ENCODE results near the gene SMPDL3A.
"Not testable (repeated sequence)": the region's sequence is repeated elsewhere in the genome, so short reads cannot be mapped to it uniquely, and the experiment has no call there.

Gene SMPDL3A, protein sequence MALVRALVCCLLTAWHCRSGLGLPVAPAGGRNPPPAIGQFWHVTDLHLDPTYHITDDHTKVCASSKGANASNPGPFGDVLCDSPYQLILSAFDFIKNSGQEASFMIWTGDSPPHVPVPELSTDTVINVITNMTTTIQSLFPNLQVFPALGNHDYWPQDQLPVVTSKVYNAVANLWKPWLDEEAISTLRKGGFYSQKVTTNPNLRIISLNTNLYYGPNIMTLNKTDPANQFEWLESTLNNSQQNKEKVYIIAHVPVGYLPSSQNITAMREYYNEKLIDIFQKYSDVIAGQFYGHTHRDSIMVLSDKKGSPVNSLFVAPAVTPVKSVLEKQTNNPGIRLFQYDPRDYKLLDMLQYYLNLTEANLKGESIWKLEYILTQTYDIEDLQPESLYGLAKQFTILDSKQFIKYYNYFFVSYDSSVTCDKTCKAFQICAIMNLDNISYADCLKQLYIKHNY

DNA sequence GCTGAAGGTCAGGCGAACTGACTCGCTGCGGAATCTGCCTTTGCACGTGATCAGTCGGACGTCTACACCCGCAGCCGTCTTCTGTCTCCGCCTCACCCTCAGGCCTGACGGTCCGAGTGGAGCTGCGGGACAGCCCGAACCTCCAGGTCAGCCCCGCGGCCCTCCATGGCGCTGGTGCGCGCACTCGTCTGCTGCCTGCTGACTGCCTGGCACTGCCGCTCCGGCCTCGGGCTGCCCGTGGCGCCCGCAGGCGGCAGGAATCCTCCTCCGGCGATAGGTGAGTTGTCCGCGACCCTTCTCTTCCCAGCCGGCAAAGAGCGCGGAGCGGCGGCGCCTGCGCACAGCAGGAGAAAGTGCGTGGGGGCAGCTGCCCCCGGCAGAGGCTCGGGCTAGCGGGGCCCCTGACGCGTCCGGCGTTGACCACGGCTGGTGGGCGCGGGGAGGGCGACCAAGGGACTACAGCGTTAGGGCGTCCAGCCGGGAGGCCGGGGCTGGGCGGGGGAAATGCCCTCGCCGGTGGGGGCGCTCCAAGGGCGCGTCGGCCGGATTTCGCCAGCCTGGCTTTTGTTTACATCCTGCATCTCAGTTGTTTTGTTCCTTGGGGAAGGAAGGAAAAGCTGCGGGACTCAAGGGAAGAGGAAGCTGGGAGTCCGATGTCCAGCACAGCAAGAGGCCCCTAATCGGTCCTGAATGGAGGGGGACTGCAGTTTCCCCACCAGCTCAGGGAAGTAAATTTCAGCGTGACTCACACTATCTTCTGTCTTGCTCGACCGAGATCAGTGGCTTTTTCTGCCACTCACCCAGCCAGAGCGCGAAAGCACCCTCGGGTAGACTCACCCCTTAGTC lies at the start of gene SMPDL3A:
SMPDL3A (plus strand) TSS at position 77 of the 846 bp plus-strand sequence; CDS start at position 166, 89 bp downstream.
- DNase-seq: peak; percentile 92

DNA sequence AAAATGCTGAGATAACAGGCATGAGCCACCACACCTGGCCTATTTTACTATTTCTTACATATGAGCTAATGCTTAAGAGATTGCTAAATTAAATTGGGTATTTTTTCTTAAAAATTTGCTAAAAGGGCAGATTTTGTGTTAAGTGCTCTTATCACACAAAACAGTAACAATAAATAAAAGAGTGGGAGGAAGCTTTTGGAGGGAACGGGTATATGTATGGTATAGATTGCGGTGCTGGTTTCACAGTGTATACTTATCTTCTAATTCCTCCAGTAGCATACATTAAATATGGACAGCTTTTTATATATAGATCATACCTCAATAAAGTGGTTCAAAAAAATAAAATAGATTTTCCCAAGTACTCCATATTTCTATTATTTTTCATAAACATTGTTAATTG lies 49.0 kb upstream of the SMPDL3A start:
- DNase-seq: no peak

DNA sequence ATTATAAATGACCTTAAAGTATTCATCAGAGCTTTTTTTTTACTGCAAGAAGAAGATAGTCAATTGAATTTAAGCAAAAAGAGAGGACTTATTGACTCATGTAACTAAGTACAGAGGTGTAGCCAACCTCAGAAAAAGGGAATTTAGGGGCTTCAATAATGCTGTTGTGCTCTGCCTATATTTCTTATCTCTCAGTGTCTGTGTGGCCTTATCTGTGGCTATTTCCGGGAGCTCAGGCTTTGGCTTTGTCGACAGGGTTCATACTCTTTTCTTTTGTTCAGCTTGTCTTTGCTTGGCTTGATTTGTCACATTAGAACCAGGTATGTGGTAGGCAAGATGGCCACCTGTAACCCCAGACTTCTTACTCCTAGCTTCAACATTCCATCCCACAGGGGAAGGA lies 48.1 kb upstream of the SMPDL3A start:
- no peak for DNase-seq

DNA sequence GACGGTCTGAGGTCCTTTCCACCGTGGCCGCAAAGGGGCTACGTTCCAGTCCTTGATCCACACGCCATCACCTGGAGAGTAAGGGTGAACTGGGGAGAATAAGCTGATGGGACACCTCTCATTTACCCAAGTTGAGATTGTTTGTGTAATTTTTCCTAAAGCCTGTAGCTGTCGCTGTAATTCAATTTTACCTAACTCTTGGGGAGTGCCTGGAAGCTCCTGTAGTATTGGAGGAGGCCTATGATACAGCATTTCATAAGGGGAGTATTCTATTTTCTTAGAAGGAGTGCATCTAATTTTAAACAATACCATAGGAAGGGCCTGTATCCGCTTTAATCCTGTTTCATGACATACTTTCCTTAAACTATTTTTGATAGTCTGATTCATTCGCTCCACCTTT lies 44.8 kb upstream of the SMPDL3A start:
- peak; percentile 29 for DNase-seq

DNA sequence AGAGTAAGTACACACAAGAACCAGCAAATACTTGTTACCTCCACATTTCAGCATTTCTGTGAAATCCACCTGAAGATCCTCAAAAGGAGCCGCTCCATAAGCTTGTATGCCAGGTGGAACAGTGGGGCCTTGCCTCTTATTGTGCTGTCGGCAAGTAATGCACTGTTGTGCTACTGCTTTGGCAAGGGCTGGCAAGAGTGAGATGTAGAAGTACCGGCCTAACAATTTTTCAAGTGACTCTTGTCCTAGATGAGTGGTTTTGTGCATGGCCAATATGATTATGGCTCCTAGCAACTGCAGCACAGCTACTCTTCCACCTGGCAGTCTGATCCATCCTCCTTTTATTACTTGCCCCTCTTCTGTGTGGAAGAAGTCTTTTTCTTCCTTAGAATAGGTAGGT lies 44.2 kb upstream of the SMPDL3A start:
- DNase-seq: not testable (repeated sequence)

DNA sequence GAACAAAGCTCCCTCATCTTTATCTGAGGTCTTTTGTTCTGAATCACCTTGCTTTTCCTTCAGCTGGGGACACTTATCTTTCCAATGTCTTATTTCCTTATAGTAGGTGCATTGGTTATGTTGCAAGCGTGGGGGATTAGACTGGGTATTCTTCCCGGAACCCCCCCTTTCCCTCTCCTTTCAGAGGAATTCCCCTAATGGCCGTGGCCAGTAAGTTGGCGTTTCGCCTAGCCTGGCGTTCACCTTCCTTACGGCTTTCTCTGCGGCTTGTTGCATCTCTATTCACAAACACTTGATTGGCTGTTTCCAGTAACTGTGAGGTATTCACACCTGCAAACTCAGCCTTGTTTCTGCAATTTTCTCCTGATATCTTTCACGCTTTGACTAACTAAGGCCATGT lies 42.4 kb upstream of the SMPDL3A start:
- DNase-seq: no peak

DNA sequence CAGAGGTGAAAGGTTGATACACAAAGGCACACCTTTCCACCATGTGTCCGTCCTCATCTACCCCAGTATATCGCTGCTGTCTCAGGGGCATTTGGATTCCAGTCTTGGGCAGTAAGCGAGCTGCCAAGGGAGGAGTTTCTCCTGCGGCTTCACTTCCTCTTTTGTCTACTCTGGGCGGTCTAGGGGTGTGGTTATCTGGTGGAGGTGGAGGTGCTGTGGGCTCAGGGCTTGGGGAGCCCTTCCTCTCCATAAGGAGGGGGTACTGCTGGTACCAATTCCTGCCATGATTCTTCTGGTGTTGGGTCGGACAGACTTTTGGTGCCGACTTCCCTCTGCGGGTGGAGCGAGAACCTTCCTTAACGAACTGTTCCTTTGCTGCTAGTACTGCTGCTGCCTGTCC lies 41.5 kb upstream of the SMPDL3A start:
- DNase-seq: no peak

DNA sequence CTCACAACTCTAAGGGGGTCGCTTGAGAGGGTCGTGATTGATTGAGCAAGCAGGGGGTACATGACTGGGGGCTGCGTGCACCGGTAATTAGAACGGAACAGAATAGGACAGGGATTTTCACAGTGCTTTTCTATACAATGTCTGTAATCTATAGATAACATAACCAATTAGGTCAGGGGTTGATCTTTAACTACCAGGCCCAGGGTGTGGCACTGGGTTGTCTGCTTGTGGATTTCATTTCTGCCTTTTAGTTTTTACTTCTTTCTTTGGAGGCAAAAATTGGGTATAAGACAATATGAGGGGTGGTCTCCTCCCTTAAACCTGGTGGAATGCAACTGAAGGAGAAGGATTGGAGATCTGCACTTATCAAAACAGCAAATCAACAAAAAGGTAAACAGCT lies 40.1 kb upstream of the SMPDL3A start:
- not testable (repeated sequence) for DNase-seq

DNA sequence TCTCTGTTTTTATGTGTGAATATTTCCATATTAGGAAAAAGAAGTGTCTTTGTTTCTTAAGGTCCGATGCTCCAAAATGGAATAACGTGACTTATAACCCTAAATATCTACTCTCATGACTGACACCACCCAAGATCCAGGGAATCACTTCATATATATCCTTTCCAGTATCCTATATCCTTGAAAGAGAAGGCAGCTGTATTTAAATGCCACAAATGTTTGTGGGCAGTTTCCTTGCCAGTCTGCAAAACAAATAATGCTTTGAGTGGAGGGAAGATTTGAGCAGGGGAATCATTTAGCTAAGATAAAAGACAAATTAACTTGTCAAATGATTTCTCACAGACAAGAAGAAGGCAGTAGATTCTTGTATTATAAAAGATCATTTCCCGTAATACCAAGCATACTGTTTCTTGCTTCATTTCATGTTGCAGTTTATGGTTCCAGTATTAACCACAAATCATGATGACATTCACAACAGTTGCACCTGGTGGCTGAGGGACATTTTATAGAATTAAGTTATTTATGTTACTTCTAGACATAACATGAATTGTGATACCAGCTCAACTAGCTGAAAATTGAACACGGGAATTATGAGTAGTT lies 39.5 kb upstream of the SMPDL3A start:
- DNase-seq: no peak

DNA sequence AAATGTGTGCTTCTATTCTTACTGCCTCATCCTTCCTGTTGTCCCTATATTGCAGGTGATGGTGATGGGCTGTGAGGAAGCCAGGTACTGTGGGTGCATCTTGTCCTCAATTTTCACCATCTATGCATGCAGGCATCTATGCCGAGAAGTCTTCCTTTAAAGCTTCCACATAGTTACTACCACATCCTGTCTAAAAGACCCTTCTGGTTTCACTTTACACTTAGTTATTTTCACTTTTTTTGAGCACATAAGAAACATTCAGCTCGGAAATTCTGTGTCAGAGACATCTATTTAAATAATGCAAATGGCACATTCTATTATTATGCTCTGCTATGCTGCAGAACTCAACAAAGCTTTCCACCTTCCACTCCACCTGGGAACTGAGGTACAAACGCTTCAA lies 37.7 kb upstream of the SMPDL3A start:
- no peak for DNase-seq

DNA sequence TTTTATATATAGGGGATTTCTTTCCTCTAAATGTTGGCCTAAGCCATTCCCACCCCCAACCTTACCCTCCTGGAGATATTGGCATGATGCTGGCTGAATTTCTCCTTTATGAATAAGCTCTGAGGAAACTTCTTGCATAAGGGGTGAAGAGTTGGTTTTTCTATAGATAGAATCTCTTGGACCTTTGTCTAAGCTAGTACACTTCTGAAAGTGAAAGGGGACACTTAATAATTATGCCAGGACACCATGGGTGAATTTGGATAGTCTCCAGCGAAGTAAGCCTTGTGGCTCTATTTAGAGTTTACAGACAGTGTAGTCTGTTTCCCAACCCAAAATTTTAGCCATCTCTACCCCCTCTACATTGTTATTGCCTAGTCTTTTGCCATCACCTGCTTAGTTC lies 36.6 kb upstream of the SMPDL3A start:
- DNase-seq: no peak

DNA sequence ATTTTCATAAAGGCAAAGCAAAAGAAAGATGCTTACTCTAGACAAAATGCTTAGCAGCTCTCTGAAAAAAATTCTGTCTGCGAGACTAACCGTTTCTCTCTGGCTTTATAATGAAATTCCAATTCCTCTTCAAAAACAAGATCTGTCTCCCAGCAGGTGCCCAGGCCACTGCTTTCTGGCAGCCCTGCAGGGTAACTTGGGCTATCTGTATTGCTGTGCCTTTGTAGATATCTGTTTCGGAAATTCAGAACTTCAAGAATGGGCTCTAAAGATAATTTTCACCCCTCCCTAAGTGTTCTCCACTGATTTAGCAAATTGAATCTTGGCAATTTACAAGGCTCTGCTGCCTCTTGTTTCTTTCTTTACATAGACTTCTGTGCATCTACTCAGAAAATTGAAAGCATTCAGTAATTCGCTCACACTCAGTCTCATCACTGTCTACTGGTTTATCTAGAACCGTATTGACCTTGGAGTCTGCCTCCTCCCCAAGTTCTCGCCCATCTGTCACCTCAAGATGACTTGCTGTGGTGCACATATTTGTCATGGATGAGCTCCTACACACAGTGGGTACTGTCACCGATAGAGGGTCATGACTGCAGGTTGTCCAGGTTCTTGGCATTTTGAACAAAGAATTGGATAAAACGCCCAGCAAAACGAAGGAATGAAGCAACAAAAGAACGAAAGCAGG lies 35.9 kb upstream of the SMPDL3A start:
- no peak for DNase-seq

DNA sequence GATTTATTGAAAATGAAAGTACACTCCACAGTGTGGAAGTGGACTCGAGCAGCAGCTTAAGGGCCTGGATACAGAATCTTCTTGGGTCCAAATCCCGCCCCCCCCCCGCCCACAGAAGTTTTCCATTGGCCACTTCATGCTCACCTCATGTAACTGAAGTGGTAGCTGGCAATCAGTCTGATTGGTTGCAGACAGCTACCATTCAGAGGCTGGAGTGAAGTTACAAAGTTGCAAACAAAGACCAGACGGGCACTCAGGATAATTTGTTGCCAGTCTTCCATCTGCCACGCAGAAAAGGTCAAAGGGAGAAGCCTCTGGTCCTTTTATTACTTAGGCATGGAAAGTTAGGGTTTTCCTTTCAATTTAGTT lies 35.4 kb upstream of the SMPDL3A start:
- no peak for DNase-seq

DNA sequence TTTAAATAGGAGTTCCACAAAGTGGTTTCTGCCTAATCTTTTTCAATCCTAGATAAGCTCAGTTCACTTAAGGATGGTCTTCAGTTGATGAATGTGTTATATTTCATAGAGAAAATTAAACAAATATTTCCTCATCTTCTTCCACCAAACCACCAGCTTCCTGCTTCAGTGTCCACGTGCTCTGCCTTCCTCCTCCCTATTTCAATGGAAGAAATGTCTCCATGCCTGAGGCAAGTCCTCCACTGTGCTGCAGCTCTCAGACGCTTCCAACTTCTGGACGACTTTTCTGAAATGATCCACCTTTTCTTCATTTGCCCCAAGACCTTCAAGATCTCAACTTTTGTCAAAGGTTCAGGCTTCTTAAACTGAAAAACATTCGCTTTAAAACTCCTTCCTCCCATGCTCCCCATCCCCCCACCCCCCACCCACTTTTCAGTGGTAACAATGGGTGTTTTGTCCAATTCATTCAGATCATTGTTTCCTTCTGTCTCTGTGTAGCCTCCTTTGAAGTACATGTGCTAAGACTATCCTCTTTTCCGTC lies 34.8 kb upstream of the SMPDL3A start:
- no peak for DNase-seq

DNA sequence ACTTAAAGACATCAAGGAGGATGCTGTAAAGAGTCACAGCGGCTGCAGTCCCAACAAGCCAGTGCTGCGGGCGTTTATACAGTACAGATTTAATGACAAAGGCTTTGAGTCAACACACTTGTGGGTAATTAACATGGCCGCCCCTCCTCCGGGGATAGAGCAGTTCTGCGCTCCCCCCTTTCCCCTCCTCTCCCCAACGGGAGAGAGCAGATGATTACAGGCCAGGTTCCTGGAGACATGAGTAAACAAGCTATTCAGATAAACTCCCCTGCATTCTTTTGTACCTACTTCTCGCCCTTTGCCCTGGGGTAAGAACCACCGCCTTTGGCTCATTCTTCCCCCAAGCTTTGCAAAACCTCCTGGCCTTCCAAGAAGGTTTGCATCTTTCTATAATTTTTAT lies 33.2 kb upstream of the SMPDL3A start:
- no peak for DNase-seq

DNA sequence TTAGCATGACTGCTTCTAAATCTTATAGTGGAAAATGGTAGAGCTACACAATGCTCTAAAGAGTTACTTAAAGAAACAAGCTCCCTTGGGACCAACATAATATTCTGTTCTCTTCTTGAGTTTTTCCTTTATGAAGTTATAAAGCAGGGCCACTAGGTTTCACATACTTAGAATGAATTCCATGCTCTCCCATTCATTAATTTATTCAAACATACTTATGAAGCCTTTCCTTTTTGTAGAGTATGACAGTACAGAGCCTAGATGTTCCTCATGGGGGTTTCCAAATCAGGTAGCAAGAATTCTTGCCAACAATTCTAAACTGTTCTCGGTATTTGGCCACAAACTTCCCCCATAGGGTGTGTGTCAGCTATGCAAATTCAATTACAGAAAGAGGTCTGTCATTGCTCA lies 30.1 kb upstream of the SMPDL3A start:
- DNase-seq: no peak

DNA sequence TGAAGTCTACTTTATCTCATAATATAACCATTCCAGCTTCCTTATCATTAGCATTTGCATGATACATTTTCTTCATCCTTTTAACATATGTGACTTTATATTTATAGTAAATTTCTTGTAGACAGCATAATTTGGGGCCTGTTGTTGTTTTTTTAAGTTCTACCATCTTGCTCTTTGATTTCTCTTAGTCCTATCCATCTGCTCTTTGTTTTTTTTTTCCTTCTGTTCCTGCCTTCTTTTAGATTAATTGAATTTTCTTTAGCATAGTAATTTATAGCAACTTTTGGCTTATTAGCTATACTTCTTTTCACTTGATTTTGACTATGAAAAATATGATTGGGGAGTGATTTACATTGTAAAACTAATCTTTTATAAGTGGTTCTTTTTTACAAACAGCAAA lies 28.7 kb upstream of the SMPDL3A start:
- DNase-seq: no peak

DNA sequence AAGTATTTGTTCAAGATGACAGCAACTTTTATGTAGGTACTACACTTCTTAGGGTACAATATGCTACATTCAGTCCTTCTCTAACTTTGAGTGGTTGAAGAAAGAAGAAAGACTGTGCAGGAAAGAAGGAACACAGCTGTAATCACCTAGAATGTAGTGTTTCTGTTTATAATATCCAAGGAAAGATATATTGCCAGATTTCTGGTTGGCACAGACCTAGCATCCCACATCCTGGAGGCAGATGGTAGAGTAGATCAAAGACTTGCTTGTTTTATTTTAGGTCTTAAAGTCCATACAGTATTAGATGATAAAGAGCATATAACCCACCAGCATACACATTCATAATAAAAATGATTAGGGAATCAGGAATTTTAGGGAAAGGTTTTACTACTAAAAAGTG lies 22.8 kb upstream of the SMPDL3A start:
- DNase-seq: no peak

DNA sequence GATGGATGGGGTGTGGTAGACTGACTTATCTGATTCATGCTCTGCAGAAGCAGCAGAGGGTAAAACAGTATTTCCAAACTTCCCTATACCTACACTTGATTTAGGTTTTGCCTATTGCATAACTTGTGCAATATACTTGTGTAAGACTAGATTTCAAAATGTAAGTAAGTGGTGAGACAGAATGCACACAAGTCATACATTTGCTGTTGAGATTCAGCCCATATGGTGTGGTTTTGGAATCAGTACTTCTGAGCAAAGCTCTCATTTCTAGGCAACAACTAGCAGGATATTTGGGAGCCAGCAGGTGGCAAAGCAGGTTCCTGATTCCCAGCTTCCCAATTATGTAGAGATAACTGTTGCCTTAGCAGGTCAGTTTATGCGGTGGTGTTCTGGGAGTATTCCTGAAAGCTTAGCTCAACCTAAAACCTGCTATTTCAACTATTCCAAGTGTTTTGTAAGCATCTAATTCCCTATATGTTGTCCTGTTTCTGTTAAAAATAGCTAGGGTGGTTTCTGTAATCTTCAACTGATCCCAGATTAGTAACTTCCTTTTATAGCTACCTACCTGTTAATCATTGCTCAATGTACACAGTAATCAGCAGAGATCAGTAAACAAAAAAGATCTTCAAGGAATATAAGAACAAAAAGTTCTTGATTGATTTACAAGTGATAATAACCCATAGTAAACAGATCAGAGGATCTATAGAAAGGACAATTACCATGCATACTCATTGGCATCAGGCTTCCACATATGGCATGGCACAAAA lies 18.0 kb upstream of the SMPDL3A start:
- DNase-seq: peak; percentile 64

DNA sequence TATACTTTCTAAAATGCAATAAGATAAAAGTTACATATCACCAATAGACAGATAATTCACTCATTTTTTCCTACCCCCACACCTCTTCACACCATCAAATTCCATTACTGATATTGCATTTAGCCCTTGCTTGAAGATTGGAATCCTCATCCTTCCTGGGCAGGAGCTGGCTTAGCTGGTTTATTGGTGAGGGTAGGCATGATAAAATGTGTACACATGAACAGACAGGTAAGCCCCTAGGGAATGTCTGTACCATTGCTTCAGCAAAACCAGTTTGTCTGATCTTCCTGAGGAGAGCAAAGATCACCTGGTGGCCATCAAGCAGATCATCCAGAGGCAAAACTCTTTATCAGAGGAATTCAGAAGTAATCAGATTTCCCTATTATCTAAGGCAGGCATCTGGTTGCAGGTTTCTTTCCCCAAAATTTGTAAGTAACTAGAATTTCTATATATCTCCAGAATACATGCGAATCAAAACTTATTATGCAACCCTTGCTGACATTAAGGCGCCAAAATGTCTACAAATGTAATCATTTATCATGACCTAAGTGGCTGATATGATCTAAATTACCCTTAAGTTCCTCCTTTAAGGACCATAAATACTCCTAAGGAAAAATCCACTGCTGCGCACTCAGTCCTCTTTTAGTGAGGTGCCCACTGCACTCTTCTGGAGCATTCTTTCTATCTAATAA lies 16.2 kb upstream of the SMPDL3A start:
- DNase-seq: no peak

DNA sequence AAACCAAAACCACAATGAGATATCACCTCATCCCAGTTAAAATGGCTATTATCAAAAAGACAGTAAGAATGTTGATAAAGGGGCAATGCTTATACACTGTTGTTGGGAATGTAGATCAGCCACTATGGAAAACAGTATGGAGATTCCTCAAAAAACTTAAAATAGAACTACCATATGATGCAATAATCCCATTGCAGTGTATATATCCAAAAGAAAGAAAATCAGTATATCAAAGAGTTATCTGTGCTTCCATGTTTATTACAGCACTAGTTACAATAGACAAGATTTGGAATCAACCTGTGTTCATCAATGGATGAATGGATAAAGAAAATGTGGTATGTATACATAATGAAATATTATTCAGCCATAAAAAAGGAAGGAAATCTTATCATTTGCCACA lies 13.1 kb upstream of the SMPDL3A start:
- no peak for DNase-seq
